ENCODE data around the gene GPR75. TPM values are rescaled to one million over a fixed set of nuclear protein-coding genes. Genes with fewer than 3 reads are reported as not detected.
A peak's percentile ranks its signal among the peaks of the same experiment; 100 is the strongest.

The GPR75 gene
- total and polyA plus RNA-seq, 2 of the 13 experiments (the other 11 are each of a cell fraction or from before 2014, with no cell fraction given), result 3.3 to 4.1 TPM

GRCh38 chr2:53829273-53829979 is 30.3 kb downstream of the GPR75 start (continued):
- TF ChIP-seq ZBTB4 (CRISPR knock-in tag; IDR thresholded peaks at IDR 0.05; ENCODE audit: borderline replicate concordance) (peak; percentile 36; the same call in 1 of the 2 replicates), HDAC2 (CRISPR knock-in tag; IDR thresholded peaks at IDR 0.05) (0 out of 2 replicates have a peak, but pooled peaks have one; percentile 30), KDM5B (CRISPR knock-in tag; IDR thresholded peaks at IDR 0.05; ENCODE audit: borderline replicate concordance) (0 out of 2 replicates have a peak, but pooled peaks have one; percentile 35), HOMEZ (CRISPR knock-in tag; IDR thresholded peaks at IDR 0.05; ENCODE audit: low read depth) (peak; percentile 83; the same call in 1 of the 2 replicates), ZNF605 (CRISPR knock-in tag; IDR thresholded peaks at IDR 0.05) (0 out of 2 replicates have a peak, but pooled peaks have one; percentile 34), ZNF263 (CRISPR knock-in tag; IDR thresholded peaks at IDR 0.05) (peak; percentile 24; the same call in 1 of the 2 replicates), GATAD2A (CRISPR knock-in tag; IDR thresholded peaks at IDR 0.05) (peak; percentile 42; the same call in 1 of the 2 replicates), ZNF512 (CRISPR knock-in tag; IDR thresholded peaks at IDR 0.05) (peak; percentile 42; the same call in 1 of the 2 replicates), RCOR2 (CRISPR knock-in tag; IDR thresholded peaks at IDR 0.05) (no peak), ZNF724P (CRISPR knock-in tag; IDR thresholded peaks at IDR 0.05; ENCODE audit: borderline replicate concordance) (no peak), ZNF710 (CRISPR knock-in tag; IDR thresholded peaks at IDR 0.05; ENCODE audit: borderline replicate concordance) (peak; percentile 43; the same call in 1 of the 2 replicates), CREBL2 (CRISPR knock-in tag; IDR thresholded peaks at IDR 0.05; ENCODE audit: borderline replicate concordance) (no peak)
- TF ChIP-seq, protein P1, sequence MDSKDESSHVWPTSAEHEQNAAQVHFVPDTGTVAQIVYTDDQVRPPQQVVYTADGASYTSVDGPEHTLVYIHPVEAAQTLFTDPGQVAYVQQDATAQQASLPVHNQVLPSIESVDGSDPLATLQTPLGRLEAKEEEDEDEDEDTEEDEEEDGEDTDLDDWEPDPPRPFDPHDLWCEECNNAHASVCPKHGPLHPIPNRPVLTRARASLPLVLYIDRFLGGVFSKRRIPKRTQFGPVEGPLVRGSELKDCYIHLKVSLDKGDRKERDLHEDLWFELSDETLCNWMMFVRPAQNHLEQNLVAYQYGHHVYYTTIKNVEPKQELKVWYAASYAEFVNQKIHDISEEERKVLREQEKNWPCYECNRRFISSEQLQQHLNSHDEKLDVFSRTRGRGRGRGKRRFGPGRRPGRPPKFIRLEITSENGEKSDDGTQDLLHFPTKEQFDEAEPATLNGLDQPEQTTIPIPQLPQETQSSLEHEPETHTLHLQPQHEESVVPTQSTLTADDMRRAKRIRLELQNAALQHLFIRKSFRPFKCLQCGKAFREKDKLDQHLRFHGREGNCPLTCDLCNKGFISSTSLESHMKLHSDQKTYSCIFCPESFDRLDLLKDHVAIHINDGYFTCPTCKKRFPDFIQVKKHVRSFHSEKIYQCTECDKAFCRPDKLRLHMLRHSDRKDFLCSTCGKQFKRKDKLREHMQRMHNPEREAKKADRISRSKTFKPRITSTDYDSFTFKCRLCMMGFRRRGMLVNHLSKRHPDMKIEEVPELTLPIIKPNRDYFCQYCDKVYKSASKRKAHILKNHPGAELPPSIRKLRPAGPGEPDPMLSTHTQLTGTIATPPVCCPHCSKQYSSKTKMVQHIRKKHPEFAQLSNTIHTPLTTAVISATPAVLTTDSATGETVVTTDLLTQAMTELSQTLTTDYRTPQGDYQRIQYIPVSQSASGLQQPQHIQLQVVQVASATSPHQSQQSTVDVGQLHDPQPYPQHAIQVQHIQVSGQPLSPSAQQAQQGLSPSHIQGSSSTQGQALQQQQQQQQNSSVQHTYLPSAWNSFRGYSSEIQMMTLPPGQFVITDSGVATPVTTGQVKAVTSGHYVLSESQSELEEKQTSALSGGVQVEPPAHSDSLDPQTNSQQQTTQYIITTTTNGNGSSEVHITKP (CRISPR knock-in tag; IDR thresholded peaks at IDR 0.05; ENCODE audit: low read depth), result no peak
